ENCODE measurements around the gene TRIP6. TPM values are rescaled to one million over a fixed set of nuclear protein-coding genes. Genes with fewer than 3 reads are reported as not detected.

TRIP6 gene
- 61.1 TPM for total RNA-seq

DNA sequence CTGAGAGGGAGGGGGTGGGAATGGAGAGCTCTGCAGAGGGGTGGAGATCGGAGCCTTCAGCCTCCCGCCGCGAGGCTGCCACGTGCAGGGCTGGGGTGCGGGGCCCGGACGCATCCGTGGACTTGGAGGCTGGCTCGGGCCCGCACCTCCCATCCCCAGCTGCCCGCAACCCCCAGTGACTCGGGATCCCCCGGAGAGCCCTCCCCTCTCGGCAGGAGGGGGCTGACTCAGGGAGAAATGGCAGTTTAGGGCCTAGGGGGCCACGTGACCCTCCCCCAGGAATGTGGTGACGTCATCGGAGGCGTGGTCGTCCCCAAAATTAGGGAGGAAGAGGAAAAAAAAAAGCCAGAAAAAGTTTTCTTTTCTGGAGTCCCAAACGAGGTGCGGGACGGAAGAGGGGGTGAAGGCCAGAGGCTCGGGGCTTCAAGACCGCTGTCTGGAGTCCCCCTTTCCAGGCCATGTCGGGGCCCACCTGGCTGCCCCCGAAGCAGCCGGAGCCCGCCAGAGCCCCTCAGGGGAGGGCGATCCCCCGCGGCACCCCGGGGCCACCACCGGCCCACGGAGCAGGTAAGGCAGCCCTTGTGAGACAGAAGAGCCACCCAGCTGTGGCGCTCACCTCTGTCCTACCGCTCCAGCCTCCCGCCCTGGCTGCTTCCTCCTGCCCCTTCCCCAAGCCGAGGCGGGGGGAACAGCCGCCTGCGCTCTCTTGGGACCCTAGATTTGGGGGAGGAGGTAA lies at the start of gene TRIP6:
TRIP6 (plus strand) TSS at position 348 of the 736 bp plus-strand sequence; CDS start at position 459, 111 bp downstream.
- ATAC-seq: peak; percentile 61

- ATAC-seq: no peak
These were observed 48.8 kb upstream of the TRIP6 start for GRCh38 chr7:100818366-100818765.

DNA sequence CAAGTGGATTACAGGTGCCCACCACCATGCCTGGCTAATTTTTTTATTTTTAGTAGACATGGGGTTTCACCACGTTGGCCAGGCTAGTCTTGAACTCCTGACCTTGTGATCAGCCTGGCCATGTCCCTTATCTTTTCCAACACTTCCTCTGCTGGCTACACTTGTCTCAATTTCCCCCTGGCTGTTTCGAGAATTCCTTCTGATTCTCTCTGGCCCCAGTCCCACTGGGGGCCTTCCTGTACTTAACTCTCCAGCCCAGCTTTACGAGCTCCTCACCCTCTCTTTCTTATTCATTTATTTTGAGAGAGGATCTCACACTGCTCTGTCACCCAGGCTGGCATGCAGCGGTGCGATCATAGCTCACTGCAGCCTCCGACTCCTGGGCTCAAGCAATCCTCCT lies 48.4 kb upstream of the TRIP6 start:
- no peak for ATAC-seq

- ATAC-seq: no peak
These were observed 47.6 kb upstream of the TRIP6 start for GRCh38 chr7:100819586-100819985.

GRCh38 chr7:100822236-100823139 lies 44.7 kb upstream of the TRIP6 start:
- ATAC-seq: no peak

GRCh38 chr7:100823140-100823525 lies 44.1 kb upstream of the TRIP6 start:
- no peak for ATAC-seq

GRCh38 chr7:100823534-100823933 lies 43.7 kb upstream of the TRIP6 start:
- no peak for ATAC-seq

- ATAC-seq: no peak
These were observed 42.5 kb upstream of the TRIP6 start for GRCh38 chr7:100824499-100825214.

GRCh38 chr7:100825215-100825671 lies 41.9 kb upstream of the TRIP6 start:
- peak; percentile 42 for ATAC-seq

DNA sequence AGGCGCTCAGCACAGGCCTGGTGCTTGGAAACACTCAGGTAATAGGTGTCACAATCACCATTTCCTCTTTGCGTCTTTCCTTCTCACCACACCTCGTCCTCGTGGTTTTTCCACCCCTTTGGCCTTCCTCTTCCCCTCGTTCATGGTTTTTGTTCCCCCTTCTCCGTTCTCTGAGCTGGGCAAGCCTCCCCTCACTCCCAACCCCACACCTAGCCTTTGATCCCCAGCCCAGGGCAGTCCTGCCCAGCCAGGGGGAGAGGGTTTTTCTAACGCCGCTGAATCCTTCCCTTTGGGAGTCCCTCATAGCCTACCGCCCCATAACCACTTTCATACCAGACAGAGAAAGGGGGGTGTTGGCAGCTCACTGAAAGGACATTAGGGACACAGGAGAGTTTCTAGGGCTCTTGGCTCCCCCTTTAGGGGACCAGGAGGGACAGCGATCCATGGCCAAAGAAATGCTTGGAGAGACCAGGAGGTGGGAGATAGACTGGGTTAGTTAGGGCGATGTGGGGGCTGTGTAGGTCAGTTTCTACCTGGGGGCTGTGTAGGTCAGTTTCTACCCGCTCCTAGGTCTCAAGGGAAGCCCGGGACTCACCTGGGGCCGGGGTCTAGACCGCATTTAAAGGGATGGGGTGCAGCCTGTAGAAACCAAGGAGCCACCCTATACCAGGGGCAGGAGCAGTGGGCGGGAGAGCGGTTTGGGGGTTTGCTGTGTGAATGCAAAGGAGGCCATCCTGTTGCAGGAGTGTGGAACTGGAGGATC lies 41.3 kb upstream of the TRIP6 start:
- ATAC-seq: no peak

DNA sequence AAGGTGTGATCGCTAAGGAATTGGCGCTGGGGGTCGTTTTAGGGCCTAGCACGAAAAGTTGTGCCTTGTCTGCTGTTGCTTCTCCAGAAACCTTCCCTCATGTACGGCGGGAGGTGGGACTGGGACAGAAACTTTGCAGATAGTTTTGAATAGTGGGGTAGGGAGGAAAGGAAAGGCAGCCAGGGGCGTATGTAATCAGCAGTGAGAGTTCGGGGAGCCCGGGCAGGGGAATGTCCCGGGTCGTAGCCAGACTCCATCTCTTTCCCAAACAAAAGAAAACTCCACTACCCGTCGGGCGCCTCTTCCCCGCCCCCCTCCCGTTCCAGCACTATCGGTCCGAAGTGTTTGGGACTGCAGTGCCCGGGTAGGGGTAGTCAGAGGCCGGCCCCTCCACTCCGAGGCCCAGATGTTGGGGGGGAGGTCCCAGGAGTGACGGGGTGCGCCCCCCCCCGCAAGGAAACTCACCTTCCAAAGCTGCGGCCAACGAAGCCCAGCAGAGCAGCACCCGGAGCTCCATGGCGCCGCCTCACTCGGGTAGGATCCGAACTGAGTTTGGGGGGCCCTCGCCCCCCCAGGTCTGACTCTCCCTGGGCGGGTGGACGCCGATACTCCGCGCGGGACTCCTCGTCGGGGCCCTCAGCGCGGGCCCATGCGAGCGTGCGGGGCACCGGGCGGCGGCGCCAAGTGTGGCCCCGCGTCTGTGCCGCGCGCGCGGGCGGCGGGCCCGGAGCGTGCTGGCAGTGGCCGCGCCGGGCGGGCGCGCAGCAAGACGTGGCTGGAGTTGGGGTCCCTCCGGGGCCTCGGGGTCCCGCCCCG lies 40.5 kb upstream of the TRIP6 start:
- peak; percentile 21 for ATAC-seq

GRCh38 chr7:100827330-100828226 lies 39.6 kb upstream of the TRIP6 start, which contains the start of gene EPHB4:
TSS of gene EPHB4 (minus strand) at chr7:100827523. CDS start at chr7:100827030, 493 bp downstream.
- ATAC-seq: peak; percentile 77

GRCh38 chr7:100829150-100829716 lies 38.0 kb upstream of the TRIP6 start:
- no peak for ATAC-seq

DNA sequence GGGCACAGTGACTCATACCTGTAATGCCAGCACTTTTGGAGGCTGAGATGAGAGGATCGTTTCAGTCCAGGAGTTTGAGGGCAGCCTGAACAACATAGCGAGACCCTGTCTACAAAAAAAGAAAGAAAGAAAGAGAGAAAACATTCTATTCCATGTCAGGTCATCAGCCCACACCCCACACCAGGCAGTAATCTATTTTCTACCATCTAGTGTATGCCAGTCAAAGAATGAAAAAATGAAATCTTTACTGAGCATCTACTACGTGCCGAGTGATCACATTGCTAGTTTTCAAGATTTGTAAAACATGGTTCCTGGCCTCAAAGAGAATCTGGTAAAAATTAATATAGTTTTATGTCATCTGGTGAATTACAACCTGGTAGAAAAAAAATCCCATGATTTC lies 36.8 kb upstream of the TRIP6 start:
- no peak for ATAC-seq

GRCh38 chr7:100832281-100832633 lies 34.9 kb upstream of the TRIP6 start:
- ATAC-seq: no peak

DNA sequence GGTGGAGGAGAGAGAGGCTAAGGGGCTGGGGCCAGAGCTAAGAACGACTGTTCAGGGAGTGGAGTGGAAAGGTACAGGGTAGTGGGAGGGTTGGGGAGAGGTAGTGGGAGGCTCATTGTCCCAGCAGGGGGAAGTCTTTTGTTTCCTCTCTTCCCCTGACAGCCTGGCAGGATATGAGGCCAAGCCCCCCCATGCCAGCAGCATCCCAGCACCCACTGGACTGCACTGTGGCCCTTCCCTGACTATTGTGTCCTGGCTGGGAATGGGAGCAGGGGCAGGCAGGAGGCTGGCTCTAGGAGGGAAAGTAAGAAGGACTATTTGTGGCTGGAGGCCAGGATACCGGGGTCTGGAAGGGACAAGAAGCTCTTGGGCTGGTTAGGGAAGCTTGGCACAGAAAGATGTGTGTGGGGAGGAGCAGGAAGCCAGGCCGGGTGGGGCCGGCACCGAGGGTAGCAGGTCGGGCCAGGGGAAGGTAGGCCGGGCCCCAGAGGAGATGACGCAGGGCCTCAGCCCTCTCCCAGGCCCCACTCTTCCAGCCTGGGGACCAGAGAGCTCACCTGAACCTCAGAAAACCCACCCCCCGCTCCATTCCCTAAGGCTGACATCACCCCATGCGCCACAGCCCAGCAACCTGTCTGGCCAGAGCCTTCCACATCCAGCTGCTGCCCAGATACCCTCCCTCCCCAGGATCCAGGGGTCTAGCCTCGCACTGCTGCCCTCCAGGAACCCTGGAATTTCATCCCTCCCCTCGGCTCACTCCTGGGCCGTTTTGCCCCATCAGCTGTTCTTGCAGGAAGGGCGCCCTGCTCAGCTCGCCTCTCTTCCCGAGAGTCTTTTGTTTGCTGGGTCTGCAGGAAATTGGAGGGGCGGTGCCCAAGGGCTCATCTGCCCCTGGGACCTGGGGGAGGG lies 31.0 kb upstream of the TRIP6 start:
- ATAC-seq: peak; percentile 76

GRCh38 chr7:100836812-100837098 lies 30.4 kb upstream of the TRIP6 start:
- ATAC-seq: no peak

DNA sequence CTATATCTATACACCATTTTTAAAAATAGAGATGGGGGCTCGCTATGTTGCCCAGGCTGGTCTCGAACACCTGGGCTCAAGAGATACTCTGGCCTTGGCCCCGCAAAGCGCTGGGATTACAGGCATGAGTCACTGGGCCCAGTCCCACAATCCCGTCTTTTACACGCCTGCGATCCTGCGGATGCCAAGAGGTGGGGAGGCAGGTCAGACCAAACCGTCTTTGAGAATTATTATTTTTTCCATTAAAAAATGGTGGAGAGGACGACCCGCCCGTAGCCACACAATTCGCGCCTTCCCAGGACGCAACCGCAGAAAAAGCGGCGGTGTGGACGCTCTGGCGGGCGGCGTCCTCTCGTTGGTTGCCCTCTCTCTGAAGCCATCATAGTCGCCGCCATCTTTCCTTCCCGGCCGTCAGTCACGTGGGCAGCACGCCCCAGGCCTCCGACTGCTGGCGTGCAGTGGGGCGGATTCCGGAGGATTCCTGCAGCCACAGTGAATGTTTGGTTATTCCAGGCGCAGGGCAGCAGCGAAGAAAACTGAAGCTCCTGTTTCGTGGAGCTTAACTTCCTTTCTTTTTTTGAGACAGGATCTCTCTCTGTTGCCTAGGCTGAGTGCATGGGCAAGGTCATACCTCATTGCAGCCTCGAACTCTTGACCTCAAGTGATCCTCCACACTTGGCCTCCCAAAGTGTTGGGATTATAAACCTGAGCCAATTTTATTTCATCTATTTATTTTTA lies 29.9 kb upstream of the TRIP6 start:
- peak; percentile 93 for ATAC-seq
